ENCODE results near the gene PRMT6.

Gene PRMT6

GRCh38 chr1:107073493-107073892 is 17.0 kb downstream of the PRMT6 start:
- Histone ChIP-seq H3K9me2 (replicated peaks; ENCODE audit: insufficient read depth, low read length) (no peaks in the 10 kb centered on the region), H3F3A (ENCODE audit: insufficient read depth, low read length) (no peaks in the 10 kb centered on the region), H3K27ac (ENCODE audit: low read length) (no peak overlapping the region), H4K20me1 (ENCODE audit: insufficient read depth, low read length) (no peaks in the 10 kb centered on the region), H3K9ac (ENCODE audit: low read length) (no peak overlapping the region), H3K79me2 (ENCODE audit: low read length) (no peaks in the 10 kb centered on the region), H3K27me3 (replicated peaks; ENCODE audit: insufficient read depth, low read length) (no peaks in the 10 kb centered on the region), H3K4me3 (ENCODE audit: low read length) (no peak overlapping the region), H3K4me1 (ENCODE audit: low read length) (no peaks in the 10 kb centered on the region), H3K36me3 (replicated peaks; ENCODE audit: insufficient read depth, low read length) (no peaks in the 10 kb centered on the region), H3K4me2 (ENCODE audit: low read depth, low read length) (no peak overlapping the region), H2AFZ (ENCODE audit: low read length) (no peak overlapping the region), H3K9me3 (replicated peaks; ENCODE audit: insufficient read depth, low read length) (no peaks in the 10 kb centered on the region)
- no peak for TF ChIP-seq EZH2 (optimal IDR thresholded peaks at IDR 0.05; ENCODE audit: low read depth, low read length)
- DNase-seq: no peak

GRCh38 chr1:107076841-107077240 is 20.4 kb downstream of the PRMT6 start:
- Histone ChIP-seq H3K27ac (ENCODE audit: low read length) (no peak overlapping the region), H3K79me2 (ENCODE audit: low read length) (no peaks in the 10 kb centered on the region), H3K9me2 (replicated peaks; ENCODE audit: insufficient read depth, low read length) (no peaks in the 10 kb centered on the region), H3K4me3 (ENCODE audit: low read length) (no peak overlapping the region), H3K9me3 (replicated peaks; ENCODE audit: insufficient read depth, low read length) (no peaks in the 10 kb centered on the region), H3K4me1 (ENCODE audit: low read length) (no peaks in the 10 kb centered on the region), H4K20me1 (ENCODE audit: insufficient read depth, low read length) (no peaks in the 10 kb centered on the region), H3K9ac (ENCODE audit: low read length) (no peak overlapping the region), H3K27me3 (replicated peaks; ENCODE audit: insufficient read depth, low read length) (no peaks in the 10 kb centered on the region), H2AFZ (ENCODE audit: low read length) (no peak overlapping the region), H3F3A (ENCODE audit: insufficient read depth, low read length) (no peaks in the 10 kb centered on the region), H3K36me3 (replicated peaks; ENCODE audit: insufficient read depth, low read length) (no peaks in the 10 kb centered on the region), H3K4me2 (ENCODE audit: low read depth, low read length) (no peak overlapping the region)
- no peak for DNase-seq
- TF ChIP-seq CTCF (IDR thresholded peaks at IDR 0.05; ENCODE audit: low read length): no peak
- no peak for TF ChIP-seq EZH2 (optimal IDR thresholded peaks at IDR 0.05; ENCODE audit: low read depth, low read length)
- no peak for TF ChIP-seq EZH2phosphoT487 (IDR thresholded peaks at IDR 0.05; ENCODE audit: low read length)

GRCh38 chr1:107079249-107079648 is 22.8 kb downstream of the PRMT6 start:
- Histone ChIP-seq H3K9me2 (replicated peaks; ENCODE audit: insufficient read depth, low read length) (no peaks in the 10 kb centered on the region), H3K36me3 (replicated peaks; ENCODE audit: insufficient read depth, low read length) (no peaks in the 10 kb centered on the region), H3K4me2 (ENCODE audit: low read depth, low read length) (no peak overlapping the region), H3F3A (ENCODE audit: insufficient read depth, low read length) (no peaks in the 10 kb centered on the region), H3K9me3 (replicated peaks; ENCODE audit: insufficient read depth, low read length) (no peaks in the 10 kb centered on the region), H3K9ac (ENCODE audit: low read length) (no peak overlapping the region), H3K79me2 (ENCODE audit: low read length) (no peaks in the 10 kb centered on the region), H3K27me3 (replicated peaks; ENCODE audit: insufficient read depth, low read length) (no peaks in the 10 kb centered on the region), H2AFZ (ENCODE audit: low read length) (no peak overlapping the region), H3K4me3 (ENCODE audit: low read length) (no peak overlapping the region), H3K27ac (ENCODE audit: low read length) (no peak overlapping the region), H4K20me1 (ENCODE audit: insufficient read depth, low read length) (no peaks in the 10 kb centered on the region), H3K4me1 (ENCODE audit: low read length) (no peaks in the 10 kb centered on the region)
- no peak for DNase-seq
- TF ChIP-seq CTCF (IDR thresholded peaks at IDR 0.05; ENCODE audit: low read length): no peak
- no peak for TF ChIP-seq EZH2phosphoT487 (IDR thresholded peaks at IDR 0.05; ENCODE audit: low read length)
- TF ChIP-seq EZH2 (optimal IDR thresholded peaks at IDR 0.05; ENCODE audit: low read depth, low read length): no peak

GRCh38 chr1:107081102-107081501 is 24.6 kb downstream of the PRMT6 start:
- Histone ChIP-seq H3K4me3 (ENCODE audit: low read length) (no peak overlapping the region), H2AFZ (ENCODE audit: low read length) (no peak overlapping the region), H3K27me3 (replicated peaks; ENCODE audit: insufficient read depth, low read length) (no peaks in the 10 kb centered on the region), H4K20me1 (ENCODE audit: insufficient read depth, low read length) (no peaks in the 10 kb centered on the region), H3K4me2 (ENCODE audit: low read depth, low read length) (no peak overlapping the region), H3K27ac (ENCODE audit: low read length) (no peak overlapping the region), H3F3A (ENCODE audit: insufficient read depth, low read length) (no peaks in the 10 kb centered on the region), H3K9me2 (replicated peaks; ENCODE audit: insufficient read depth, low read length) (no peaks in the 10 kb centered on the region), H3K4me1 (ENCODE audit: low read length) (no peaks in the 10 kb centered on the region), H3K9ac (ENCODE audit: low read length) (no peak overlapping the region), H3K36me3 (replicated peaks; ENCODE audit: insufficient read depth, low read length) (no peaks in the 10 kb centered on the region), H3K9me3 (replicated peaks; ENCODE audit: insufficient read depth, low read length) (no peaks in the 10 kb centered on the region), H3K79me2 (ENCODE audit: low read length) (no peaks in the 10 kb centered on the region)
- no peak for DNase-seq
- TF ChIP-seq EZH2phosphoT487 (IDR thresholded peaks at IDR 0.05; ENCODE audit: low read length): no peak
- TF ChIP-seq CTCF (IDR thresholded peaks at IDR 0.05; ENCODE audit: low read length): no peak
- TF ChIP-seq EZH2 (optimal IDR thresholded peaks at IDR 0.05; ENCODE audit: low read depth, low read length): no peak

Measured in MM.1S (cell line).